Measurements from ENCODE around the gene KCNJ3.

The KCNJ3 gene, protein sequence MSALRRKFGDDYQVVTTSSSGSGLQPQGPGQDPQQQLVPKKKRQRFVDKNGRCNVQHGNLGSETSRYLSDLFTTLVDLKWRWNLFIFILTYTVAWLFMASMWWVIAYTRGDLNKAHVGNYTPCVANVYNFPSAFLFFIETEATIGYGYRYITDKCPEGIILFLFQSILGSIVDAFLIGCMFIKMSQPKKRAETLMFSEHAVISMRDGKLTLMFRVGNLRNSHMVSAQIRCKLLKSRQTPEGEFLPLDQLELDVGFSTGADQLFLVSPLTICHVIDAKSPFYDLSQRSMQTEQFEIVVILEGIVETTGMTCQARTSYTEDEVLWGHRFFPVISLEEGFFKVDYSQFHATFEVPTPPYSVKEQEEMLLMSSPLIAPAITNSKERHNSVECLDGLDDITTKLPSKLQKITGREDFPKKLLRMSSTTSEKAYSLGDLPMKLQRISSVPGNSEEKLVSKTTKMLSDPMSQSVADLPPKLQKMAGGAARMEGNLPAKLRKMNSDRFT

GRCh38 chr2:154698296-154698720 is at the start of gene KCNJ3:
TSS of gene KCNJ3 (plus strand) at chr2:154698695. CDS start at chr2:154698776, 81 bp downstream.
- peak within 1 kb of the TSS; percentile 80 for H3K4me3 ChIP-seq (ENCODE audit: insufficient read length, low read depth)
- H3K9me3 ChIP-seq (ENCODE audit: insufficient read depth, low read length): no peaks in the 10 kb centered on the region
- no peak for TF ChIP-seq SUZ12 (IDR thresholded peaks at IDR 0.05; ENCODE audit: extremely low read depth, insufficient read depth, insufficient read length)
- no peak for TF ChIP-seq ZNF274 (IDR thresholded peaks at IDR 0.05; ENCODE audit: low read depth, low read length)
- TF ChIP-seq YY1 (IDR thresholded peaks at IDR 0.05; ENCODE audit: insufficient read depth, insufficient read length): no peak
- peaks cover 5% of the 10 kb centered on the region for H3K4me1 ChIP-seq (ENCODE audit: insufficient read depth, insufficient read length)
- no peak for DNase-seq (ENCODE audit: low read depth, low spot score)
- H3K27me3 ChIP-seq (ENCODE audit: insufficient read depth, insufficient read length): peaks cover 48% of the 10 kb centered on the region
- no peaks in the 10 kb centered on the region for H3K36me3 ChIP-seq (ENCODE audit: insufficient read depth, insufficient read length, low read length)
- peak within 1 kb of the TSS; percentile 88 for H3K9ac ChIP-seq (ENCODE audit: insufficient read length, low read depth)

DNA sequence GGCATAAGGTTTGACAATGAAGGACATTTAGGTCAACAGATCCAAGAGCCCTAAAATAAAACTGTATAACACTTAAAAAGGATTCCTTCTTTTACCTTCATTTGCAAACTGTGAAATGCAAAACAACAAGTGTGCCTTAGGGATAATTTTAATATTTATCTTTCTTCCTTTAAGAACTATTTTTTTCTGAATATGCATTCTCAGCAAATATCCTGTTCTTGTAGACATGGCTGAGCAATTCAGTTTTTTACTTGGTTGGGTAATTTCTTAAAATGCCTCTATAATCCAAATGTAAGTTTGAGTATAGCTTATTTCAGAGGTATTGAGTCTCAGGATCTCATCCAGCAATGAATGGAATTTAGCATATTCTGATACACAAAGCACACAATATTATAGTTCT is 43.0 kb upstream of the KCNJ3 start:
- H3K4me1 ChIP-seq (ENCODE audit: insufficient read depth, insufficient read length): no peaks in the 10 kb centered on the region
- no peaks in the 10 kb centered on the region for H3K9me3 ChIP-seq (ENCODE audit: insufficient read depth, low read length)
- H3K4me3 ChIP-seq (ENCODE audit: insufficient read length, low read depth): no peak overlapping the region
- H3K27me3 ChIP-seq (ENCODE audit: insufficient read depth, insufficient read length): no peaks in the 10 kb centered on the region
- no peak for DNase-seq (ENCODE audit: low read depth, low spot score)
- H3K9ac ChIP-seq (ENCODE audit: insufficient read length, low read depth): no peak overlapping the region
- no peaks in the 10 kb centered on the region for H3K36me3 ChIP-seq (ENCODE audit: insufficient read depth, insufficient read length, low read length)
- TF ChIP-seq ZNF274 (IDR thresholded peaks at IDR 0.05; ENCODE audit: low read depth, low read length) (no peak), YY1 (IDR thresholded peaks at IDR 0.05; ENCODE audit: insufficient read depth, insufficient read length) (no peak), SUZ12 (IDR thresholded peaks at IDR 0.05; ENCODE audit: extremely low read depth, insufficient read depth, insufficient read length) (no peak)

DNA sequence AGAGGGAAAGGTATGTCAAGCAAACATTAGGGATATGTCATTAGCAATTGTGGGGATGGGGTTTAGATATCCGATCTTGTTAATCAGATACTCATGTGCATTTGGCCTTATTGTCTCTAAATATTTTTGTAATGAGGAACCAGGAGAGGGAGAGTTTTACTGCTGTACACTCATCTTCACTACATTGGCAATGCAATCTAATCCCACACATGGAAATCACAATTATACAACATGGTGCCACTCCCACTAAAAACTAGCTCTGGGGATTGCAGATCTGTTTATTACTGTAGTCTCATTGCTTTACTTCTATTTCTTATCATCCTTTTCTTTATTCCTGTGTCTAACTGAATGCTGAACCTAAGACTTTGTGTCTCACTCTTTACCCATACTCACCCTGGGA is 39.6 kb upstream of the KCNJ3 start:
- DNase-seq (ENCODE audit: low read depth, low spot score): no peak
- Histone ChIP-seq H3K9me3 (ENCODE audit: insufficient read depth, low read length) (no peaks in the 10 kb centered on the region), H3K4me1 (ENCODE audit: insufficient read depth, insufficient read length) (no peaks in the 10 kb centered on the region), H3K4me3 (ENCODE audit: insufficient read length, low read depth) (no peak overlapping the region), H3K9ac (ENCODE audit: insufficient read length, low read depth) (no peak overlapping the region), H3K27me3 (ENCODE audit: insufficient read depth, insufficient read length) (no peaks in the 10 kb centered on the region), H3K36me3 (ENCODE audit: insufficient read depth, insufficient read length, low read length) (no peaks in the 10 kb centered on the region)
- TF ChIP-seq YY1 (IDR thresholded peaks at IDR 0.05; ENCODE audit: insufficient read depth, insufficient read length) (no peak), SUZ12 (IDR thresholded peaks at IDR 0.05; ENCODE audit: extremely low read depth, insufficient read depth, insufficient read length) (no peak), ZNF274 (IDR thresholded peaks at IDR 0.05; ENCODE audit: low read depth, low read length) (no peak)

GRCh38 chr2:154664248-154664647 is 34.2 kb upstream of the KCNJ3 start:
- no peak overlapping the region for H3K9ac ChIP-seq (ENCODE audit: insufficient read length, low read depth)
- TF ChIP-seq YY1 (IDR thresholded peaks at IDR 0.05; ENCODE audit: insufficient read depth, insufficient read length) (no peak), SUZ12 (IDR thresholded peaks at IDR 0.05; ENCODE audit: extremely low read depth, insufficient read depth, insufficient read length) (no peak), ZNF274 (IDR thresholded peaks at IDR 0.05; ENCODE audit: low read depth, low read length) (no peak)
- no peak overlapping the region for H3K4me3 ChIP-seq (ENCODE audit: insufficient read length, low read depth)
- no peaks in the 10 kb centered on the region for H3K36me3 ChIP-seq (ENCODE audit: insufficient read depth, insufficient read length, low read length)
- no peaks in the 10 kb centered on the region for H3K27me3 ChIP-seq (ENCODE audit: insufficient read depth, insufficient read length)
- H3K9me3 ChIP-seq (ENCODE audit: insufficient read depth, low read length): no peaks in the 10 kb centered on the region
- H3K4me1 ChIP-seq (ENCODE audit: insufficient read depth, insufficient read length): no peaks in the 10 kb centered on the region
- no peak for DNase-seq (ENCODE audit: low read depth, low spot score)

DNA sequence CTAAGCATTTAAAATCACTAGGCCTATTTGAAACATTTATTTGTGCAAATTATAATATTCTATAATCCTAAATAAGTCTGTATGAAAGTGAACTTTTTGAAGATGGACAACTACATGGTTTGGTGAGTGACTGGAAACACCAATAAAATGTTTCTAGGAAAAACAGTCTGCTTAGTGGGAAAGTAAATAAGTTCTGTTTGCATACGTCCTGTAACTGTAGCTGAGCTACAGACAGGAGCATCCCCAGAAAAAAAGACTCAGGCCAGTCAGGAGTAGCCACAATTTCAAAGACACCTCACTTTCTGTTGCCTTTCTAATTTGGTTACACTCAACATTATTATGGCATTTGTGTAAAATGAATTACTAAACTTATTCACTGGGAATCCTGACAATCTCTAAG is 28.4 kb upstream of the KCNJ3 start:
- H3K9ac ChIP-seq (ENCODE audit: insufficient read length, low read depth): no peak overlapping the region
- no peak for DNase-seq (ENCODE audit: low read depth, low spot score)
- TF ChIP-seq YY1 (IDR thresholded peaks at IDR 0.05; ENCODE audit: insufficient read depth, insufficient read length): no peak
- no peak for TF ChIP-seq SUZ12 (IDR thresholded peaks at IDR 0.05; ENCODE audit: extremely low read depth, insufficient read depth, insufficient read length)
- no peak for TF ChIP-seq ZNF274 (IDR thresholded peaks at IDR 0.05; ENCODE audit: low read depth, low read length)
- no peaks in the 10 kb centered on the region for H3K4me1 ChIP-seq (ENCODE audit: insufficient read depth, insufficient read length)
- H3K27me3 ChIP-seq (ENCODE audit: insufficient read depth, insufficient read length): no peaks in the 10 kb centered on the region
- no peaks in the 10 kb centered on the region for H3K9me3 ChIP-seq (ENCODE audit: insufficient read depth, low read length)
- no peaks in the 10 kb centered on the region for H3K36me3 ChIP-seq (ENCODE audit: insufficient read depth, insufficient read length, low read length)
- H3K4me3 ChIP-seq (ENCODE audit: insufficient read length, low read depth): no peak overlapping the region

GRCh38 chr2:154673694-154674093 is 24.8 kb upstream of the KCNJ3 start:
- Histone ChIP-seq H3K27me3 (ENCODE audit: insufficient read depth, insufficient read length) (no peaks in the 10 kb centered on the region), H3K4me1 (ENCODE audit: insufficient read depth, insufficient read length) (no peaks in the 10 kb centered on the region), H3K9me3 (ENCODE audit: insufficient read depth, low read length) (no peaks in the 10 kb centered on the region), H3K4me3 (ENCODE audit: insufficient read length, low read depth) (no peak overlapping the region), H3K9ac (ENCODE audit: insufficient read length, low read depth) (no peak overlapping the region), H3K36me3 (ENCODE audit: insufficient read depth, insufficient read length, low read length) (no peaks in the 10 kb centered on the region)
- DNase-seq (ENCODE audit: low read depth, low spot score): no peak
- TF ChIP-seq ZNF274 (IDR thresholded peaks at IDR 0.05; ENCODE audit: low read depth, low read length) (no peak), YY1 (IDR thresholded peaks at IDR 0.05; ENCODE audit: insufficient read depth, insufficient read length) (no peak), SUZ12 (IDR thresholded peaks at IDR 0.05; ENCODE audit: extremely low read depth, insufficient read depth, insufficient read length) (no peak)

GRCh38 chr2:154677401-154677800 is 21.1 kb upstream of the KCNJ3 start:
- no peaks in the 10 kb centered on the region for H3K9me3 ChIP-seq (ENCODE audit: insufficient read depth, low read length)
- H3K27me3 ChIP-seq (ENCODE audit: insufficient read depth, insufficient read length): no peaks in the 10 kb centered on the region
- no peak overlapping the region for H3K4me3 ChIP-seq (ENCODE audit: insufficient read length, low read depth)
- H3K36me3 ChIP-seq (ENCODE audit: insufficient read depth, insufficient read length, low read length): no peaks in the 10 kb centered on the region
- no peaks in the 10 kb centered on the region for H3K4me1 ChIP-seq (ENCODE audit: insufficient read depth, insufficient read length)
- no peak for DNase-seq (ENCODE audit: low read depth, low spot score)
- no peak overlapping the region for H3K9ac ChIP-seq (ENCODE audit: insufficient read length, low read depth)
- TF ChIP-seq ZNF274 (IDR thresholded peaks at IDR 0.05; ENCODE audit: low read depth, low read length) (no peak), SUZ12 (IDR thresholded peaks at IDR 0.05; ENCODE audit: extremely low read depth, insufficient read depth, insufficient read length) (no peak), YY1 (IDR thresholded peaks at IDR 0.05; ENCODE audit: insufficient read depth, insufficient read length) (no peak)

All from NT2/D1 (cell line).